Ascending aorta (tissue), 2 donors: Measurements from ENCODE around the gene GPR153. TPM values are rescaled to one million over a fixed set of nuclear protein-coding genes. Genes with fewer than 3 reads are reported as not detected.

Experiments used
- DNase-seq, 2 donors: peaks; one replicate each; pipeline ENCODE4 v3.0.0-alpha.2; 2019; ENCODE audit warnings: low spot score in 2 of 2
- H3K27ac ChIP-seq, 2 donors: fragments of 200-600 bp; sonication (generic); one replicate each; pipeline ENCODE4 v1.5.1; 2016 to 2017; ENCODE audit warnings: mild to moderate bottlenecking in 1 of 2
- H3K27me3 ChIP-seq: fragments of 200-600 bp; sonication (generic); one replicate; pipeline ENCODE4 v1.5.1; 2017
- H3K36me3 ChIP-seq, 2 donors: fragments of 200-600 bp; sonication (generic); one replicate each; pipeline ENCODE4 v1.5.1; 2016
- H3K4me1 ChIP-seq, 2 donors: fragments of 200-600 bp; sonication (generic); one replicate each; pipeline ENCODE4 v1.5.1; 2016 to 2017; ENCODE audit warnings: mild to moderate bottlenecking in 1 of 2
- H3K4me3 ChIP-seq, 2 donors: fragments of 200-600 bp; sonication (generic); one replicate each; pipeline ENCODE4 v1.5.1; 2016 to 2017; ENCODE audit warnings: mild to moderate bottlenecking in 1 of 2
- H3K9me3 ChIP-seq, 2 donors: fragments of 200-600 bp; sonication (generic); one replicate each; pipeline ENCODE4 v1.5.1; 2016
- intact Hi-C: fragments of 100-400 bp; cut with DNase I; formaldehyde crosslinking; loops from one replicate; pipeline ENCODE4 v1.15.1; 2023
- total RNA-seq: library from RNA; depleted of rRNA; stranded (reverse); fragments of >200 nt; gene quantifications from one replicate; pipeline ENCODE4 v1.1.0, GENCODE V29; 2016
- TF ChIP-seq, protein P1 (sequence below), 3 experiments: fragments of 200-600 bp in 2 of 3; fragments of 450-650 bp in 1 of 3; sonication (generic) in 2 of 3; IDR thresholded peaks; one replicate each; pipeline ENCODE4 v1.5.1; 2016 to 2019; ENCODE audit warnings: antibody characterized with exemption in 3 of 3, mild to moderate bottlenecking in 1 of 3, moderate library complexity in 1 of 3

The GPR153 gene
- total RNA-seq, 1 donor from 2014 or later, result 24.3 TPM

DNA sequence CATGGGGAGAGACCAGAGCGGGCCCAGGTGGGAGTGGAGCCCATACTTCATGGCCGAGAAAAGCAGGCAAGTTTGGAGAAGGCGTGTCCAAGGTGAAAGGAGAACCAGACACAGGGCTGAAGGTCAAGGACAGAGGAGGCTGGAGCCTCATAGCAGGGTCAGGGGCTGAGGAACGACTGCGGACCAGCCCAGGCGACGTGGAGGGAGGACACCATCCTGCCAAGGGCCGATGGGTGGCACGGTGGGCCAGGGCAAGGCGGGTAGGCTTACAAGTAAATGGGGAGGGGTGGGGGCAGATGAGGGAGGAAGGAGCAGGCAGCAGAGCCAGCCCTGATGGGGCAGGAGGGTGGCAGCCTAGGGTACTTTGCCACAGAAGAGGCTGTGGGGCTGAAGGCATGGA lies 18.2 kb upstream of the GPR153 start:
- peaks cover 0 to 11% of the 10 kb centered on the region in 2 donors for H3K4me1 ChIP-seq
- intact Hi-C loops, result no loop called here
- no peak overlapping the region for H3K4me3 ChIP-seq
- no peaks in the 10 kb centered on the region for H3K9me3 ChIP-seq
- no peak for DNase-seq
- TF ChIP-seq, protein P1, sequence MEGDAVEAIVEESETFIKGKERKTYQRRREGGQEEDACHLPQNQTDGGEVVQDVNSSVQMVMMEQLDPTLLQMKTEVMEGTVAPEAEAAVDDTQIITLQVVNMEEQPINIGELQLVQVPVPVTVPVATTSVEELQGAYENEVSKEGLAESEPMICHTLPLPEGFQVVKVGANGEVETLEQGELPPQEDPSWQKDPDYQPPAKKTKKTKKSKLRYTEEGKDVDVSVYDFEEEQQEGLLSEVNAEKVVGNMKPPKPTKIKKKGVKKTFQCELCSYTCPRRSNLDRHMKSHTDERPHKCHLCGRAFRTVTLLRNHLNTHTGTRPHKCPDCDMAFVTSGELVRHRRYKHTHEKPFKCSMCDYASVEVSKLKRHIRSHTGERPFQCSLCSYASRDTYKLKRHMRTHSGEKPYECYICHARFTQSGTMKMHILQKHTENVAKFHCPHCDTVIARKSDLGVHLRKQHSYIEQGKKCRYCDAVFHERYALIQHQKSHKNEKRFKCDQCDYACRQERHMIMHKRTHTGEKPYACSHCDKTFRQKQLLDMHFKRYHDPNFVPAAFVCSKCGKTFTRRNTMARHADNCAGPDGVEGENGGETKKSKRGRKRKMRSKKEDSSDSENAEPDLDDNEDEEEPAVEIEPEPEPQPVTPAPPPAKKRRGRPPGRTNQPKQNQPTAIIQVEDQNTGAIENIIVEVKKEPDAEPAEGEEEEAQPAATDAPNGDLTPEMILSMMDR (IDR thresholded peaks at IDR 0.05), result no peak
- H3K27ac ChIP-seq, result no peak overlapping the region
- H3K36me3 ChIP-seq, result no peaks in the 10 kb centered on the region
- no peaks in the 10 kb centered on the region for H3K27me3 ChIP-seq

DNA sequence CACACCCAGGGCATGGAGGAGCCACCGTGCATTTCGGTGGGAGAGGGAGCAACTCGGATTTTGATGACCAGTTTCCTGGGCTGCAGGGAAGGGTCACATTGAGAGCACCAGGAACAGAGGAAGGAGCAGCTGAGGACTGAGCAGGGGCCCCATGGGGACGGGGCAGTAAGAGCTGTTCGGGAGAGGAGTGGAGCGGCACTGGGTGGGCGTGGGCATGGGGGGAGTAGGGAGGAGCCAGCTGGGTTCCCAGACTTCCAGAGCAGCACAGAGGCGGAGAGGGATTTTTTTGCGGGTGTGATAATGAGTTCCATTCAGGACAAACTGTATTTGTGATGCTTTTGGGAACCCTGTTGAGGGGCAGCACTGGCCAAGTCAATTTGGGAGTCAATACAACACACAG lies 17.4 kb upstream of the GPR153 start:
- TF ChIP-seq, protein P1 (IDR thresholded peaks at IDR 0.05), result no peak
- H3K36me3 ChIP-seq, result no peaks in the 10 kb centered on the region

DNA sequence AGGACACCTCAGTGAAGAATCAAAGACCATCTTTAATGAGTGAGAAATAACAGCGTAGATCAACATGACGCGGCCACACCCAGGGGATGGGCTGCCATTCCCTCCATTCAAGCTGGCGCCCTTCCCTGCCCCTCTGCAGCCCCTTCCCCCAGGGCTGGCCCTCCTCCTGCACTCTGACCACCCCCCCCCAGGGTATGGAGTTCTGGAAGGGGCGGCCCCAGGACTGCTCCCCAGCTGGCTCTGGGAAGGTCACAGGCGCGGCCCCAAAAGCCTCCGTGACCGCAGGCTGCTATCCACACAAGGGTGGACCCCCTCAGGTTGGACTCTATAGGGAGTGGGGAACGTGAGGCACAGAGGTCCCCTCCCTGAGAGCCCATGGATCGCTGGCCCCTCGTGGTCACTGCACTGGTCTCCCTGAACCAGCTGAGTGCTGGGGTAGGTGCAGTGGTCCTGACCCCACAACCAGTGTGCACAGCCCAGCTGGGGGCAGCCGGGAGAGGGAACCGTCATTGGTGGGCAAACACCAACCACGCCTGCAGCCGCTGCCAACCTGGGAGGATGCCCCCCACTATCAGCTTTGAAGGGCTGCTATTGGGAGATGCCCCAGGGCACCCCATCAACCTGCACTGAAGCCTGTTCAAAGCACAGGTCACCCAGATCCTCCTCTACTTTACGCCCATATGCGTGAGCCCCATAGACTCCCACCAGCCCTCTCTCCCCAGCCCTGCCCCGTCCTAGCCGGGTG lies 16.1 kb upstream of the GPR153 start:
- H3K27ac ChIP-seq, result peak overlapping the region in 1 of 2 donors; percentile 66

More for the DNA sequence above, 17.4 kb upstream of the GPR153 start:
- no peak overlapping the region for H3K4me3 ChIP-seq
- DNase-seq, result no peak
- H3K27ac ChIP-seq, result no peak overlapping the region
- H3K27me3 ChIP-seq, result no peaks in the 10 kb centered on the region
- H3K4me1 ChIP-seq, result peaks cover 0 to 11% of the 10 kb centered on the region in 2 donors
- intact Hi-C loops, result no loop called here
- no peaks in the 10 kb centered on the region for H3K9me3 ChIP-seq

DNA sequence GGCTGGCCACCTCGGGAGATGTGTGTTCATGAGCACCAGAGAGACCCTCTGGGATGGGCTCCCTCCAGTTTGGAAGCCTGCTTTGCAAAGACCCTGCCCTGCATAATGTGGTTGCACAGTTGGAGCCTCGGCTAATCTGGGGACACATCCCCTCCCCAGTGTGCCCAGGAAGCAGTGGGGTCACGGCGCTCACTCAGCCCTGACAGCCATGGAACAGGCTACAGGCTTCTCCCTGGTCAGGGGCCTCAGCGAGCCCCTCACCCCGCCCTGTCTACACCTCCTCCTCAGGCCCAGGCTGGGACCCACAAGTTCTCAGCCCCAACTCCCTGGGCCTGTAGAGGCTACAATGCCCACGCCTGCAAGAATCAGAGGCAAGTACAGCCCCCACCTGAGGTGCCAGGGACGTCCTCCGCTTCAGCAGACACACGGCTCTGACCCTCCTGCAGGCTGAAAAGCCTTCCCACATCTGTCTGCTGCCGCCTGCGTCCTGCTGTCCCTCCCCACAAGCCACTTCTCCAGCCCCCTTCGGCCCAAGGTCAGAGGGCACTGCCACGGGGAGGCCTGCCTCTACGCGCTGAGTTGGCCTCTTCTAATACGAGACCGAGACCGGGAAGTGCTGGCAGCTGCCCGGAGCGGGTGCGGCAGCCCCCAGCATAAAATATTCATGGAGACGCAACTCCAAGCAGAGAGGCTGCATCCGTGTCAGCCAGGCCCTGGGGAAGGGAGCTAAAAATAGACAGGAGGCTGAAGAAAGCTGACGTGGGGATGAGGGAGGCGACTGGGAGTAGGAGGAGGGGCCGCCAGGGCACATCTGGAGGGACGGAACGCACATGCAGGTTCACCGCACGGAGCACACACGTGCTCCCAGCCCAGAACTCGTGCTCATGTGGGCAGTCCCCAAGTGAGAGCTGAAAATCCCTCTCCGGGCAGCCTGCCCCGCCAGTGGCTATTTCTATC lies 15.2 kb upstream of the GPR153 start:
- intact Hi-C loops, result no loop called here
- no peaks in the 10 kb centered on the region for H3K36me3 ChIP-seq
- DNase-seq, result peak in 1 of 2 donors; percentile 79
- peak overlapping the region; percentile 46 to 66 for H3K27ac ChIP-seq
- H3K4me1 ChIP-seq, result peaks cover 0 to 11% of the 10 kb centered on the region in 2 donors
- TF ChIP-seq, protein P1 (IDR thresholded peaks at IDR 0.05), result no peak
- no peaks in the 10 kb centered on the region for H3K27me3 ChIP-seq
- peak overlapping the region in 1 of 2 donors; percentile 34 for H3K4me3 ChIP-seq
- no peaks in the 10 kb centered on the region for H3K9me3 ChIP-seq

More for the DNA sequence above, 16.1 kb upstream of the GPR153 start:
- no peaks in the 10 kb centered on the region for H3K36me3 ChIP-seq
- no peaks in the 10 kb centered on the region for H3K9me3 ChIP-seq
- no peak for DNase-seq
- intact Hi-C loops, result no loop called here
- H3K4me3 ChIP-seq, result peak overlapping the region in 1 of 2 donors; percentile 34
- no peaks in the 10 kb centered on the region for H3K27me3 ChIP-seq
- TF ChIP-seq, protein P1 (IDR thresholded peaks at IDR 0.05), result no peak
- peaks cover 0 to 11% of the 10 kb centered on the region in 2 donors for H3K4me1 ChIP-seq

DNA sequence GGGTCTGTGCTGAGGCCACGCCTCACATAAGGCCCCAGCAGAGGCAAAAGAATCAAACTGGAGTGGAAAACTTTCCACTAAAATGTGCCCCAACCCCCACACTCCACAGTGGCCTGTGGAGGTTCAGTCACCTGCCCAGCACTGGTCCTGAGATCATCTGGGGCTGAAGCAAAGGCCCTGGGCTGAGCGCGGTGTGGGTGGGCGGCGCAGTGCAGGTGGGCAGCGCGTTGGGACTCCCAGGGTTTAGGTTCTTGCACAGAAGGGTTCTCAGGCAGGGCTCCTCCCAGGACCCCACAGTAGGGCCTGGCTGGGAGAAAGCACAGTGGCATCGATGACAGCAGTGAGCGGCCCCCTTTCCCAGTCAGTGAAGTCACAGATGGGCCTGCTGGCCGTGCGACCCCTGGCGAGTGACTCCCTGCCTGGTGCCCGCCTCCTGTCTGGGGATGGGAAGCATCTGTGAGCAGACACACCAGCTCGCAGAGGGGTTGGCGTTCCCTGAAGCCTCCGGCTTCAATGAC lies 13.8 kb upstream of the GPR153 start:
- H3K4me3 ChIP-seq, result no peak overlapping the region
- peaks cover 0 to 11% of the 10 kb centered on the region in 2 donors for H3K4me1 ChIP-seq
- no peaks in the 10 kb centered on the region for H3K36me3 ChIP-seq
- no peaks in the 10 kb centered on the region for H3K27me3 ChIP-seq
- no peaks in the 10 kb centered on the region for H3K9me3 ChIP-seq
- intact Hi-C loops, result no loop called here
- TF ChIP-seq, protein P1 (IDR thresholded peaks at IDR 0.05), result no peak
- DNase-seq, result no peak
- no peak overlapping the region for H3K27ac ChIP-seq
